DND-41 (cell line): ENCODE results near the gene TBC1D9.

Source experiments
- EZH2 ChIP-seq: IDR thresholded peaks from 3 replicates; pipeline ENCODE4 v1.6.1; 2012; ENCODE audit warnings: borderline replicate concordance, low read depth, mild to moderate bottlenecking, moderate library complexity, low read length, inconsistent platforms; ENCODE audit not compliant: severe bottlenecking
- TF ChIP-seq, protein P1 (sequence below): IDR thresholded peaks from 2 replicates; pipeline ENCODE4 v1.5.1; 2012; ENCODE audit warnings: borderline replicate concordance, low read length, moderate library complexity, mild to moderate bottlenecking; ENCODE audit not compliant: poor library complexity, severe bottlenecking; ENCODE audit errors: extremely low read depth

DNA sequence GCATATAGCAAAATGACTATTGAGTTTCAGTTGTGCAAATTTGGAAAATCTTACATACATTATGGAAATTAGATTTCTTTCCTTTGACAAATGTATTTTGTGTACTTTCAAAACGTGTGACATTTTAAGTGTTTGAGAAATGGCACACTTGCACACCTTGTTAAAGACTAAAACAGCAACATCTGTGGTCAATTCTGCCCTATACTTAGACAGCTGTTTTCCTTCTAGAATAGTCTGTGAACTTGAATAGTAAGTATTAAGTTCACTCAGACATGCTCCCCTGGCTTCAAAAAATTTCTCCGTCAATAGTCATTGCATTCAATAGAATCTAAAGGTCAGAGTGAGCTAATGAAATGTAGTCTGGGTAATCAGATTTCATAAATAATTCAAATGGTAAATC, 21.7 kb upstream of the TBC1D9 start:
- TF ChIP-seq, protein P1, sequence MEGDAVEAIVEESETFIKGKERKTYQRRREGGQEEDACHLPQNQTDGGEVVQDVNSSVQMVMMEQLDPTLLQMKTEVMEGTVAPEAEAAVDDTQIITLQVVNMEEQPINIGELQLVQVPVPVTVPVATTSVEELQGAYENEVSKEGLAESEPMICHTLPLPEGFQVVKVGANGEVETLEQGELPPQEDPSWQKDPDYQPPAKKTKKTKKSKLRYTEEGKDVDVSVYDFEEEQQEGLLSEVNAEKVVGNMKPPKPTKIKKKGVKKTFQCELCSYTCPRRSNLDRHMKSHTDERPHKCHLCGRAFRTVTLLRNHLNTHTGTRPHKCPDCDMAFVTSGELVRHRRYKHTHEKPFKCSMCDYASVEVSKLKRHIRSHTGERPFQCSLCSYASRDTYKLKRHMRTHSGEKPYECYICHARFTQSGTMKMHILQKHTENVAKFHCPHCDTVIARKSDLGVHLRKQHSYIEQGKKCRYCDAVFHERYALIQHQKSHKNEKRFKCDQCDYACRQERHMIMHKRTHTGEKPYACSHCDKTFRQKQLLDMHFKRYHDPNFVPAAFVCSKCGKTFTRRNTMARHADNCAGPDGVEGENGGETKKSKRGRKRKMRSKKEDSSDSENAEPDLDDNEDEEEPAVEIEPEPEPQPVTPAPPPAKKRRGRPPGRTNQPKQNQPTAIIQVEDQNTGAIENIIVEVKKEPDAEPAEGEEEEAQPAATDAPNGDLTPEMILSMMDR = no peak
- TF ChIP-seq EZH2 = no peak
